HG03064 (cell line): Measurements from ENCODE around the gene ZFTA.

ENCODE experiments used
- ATAC-seq: cut with Tn5 transposase; IDR thresholded peaks from one replicate; pipeline ENCODE4 v1.9.1; 2021; ENCODE audit warnings: low read depth; ENCODE audit not compliant: unreplicated experiment

Gene ZFTA

DNA sequence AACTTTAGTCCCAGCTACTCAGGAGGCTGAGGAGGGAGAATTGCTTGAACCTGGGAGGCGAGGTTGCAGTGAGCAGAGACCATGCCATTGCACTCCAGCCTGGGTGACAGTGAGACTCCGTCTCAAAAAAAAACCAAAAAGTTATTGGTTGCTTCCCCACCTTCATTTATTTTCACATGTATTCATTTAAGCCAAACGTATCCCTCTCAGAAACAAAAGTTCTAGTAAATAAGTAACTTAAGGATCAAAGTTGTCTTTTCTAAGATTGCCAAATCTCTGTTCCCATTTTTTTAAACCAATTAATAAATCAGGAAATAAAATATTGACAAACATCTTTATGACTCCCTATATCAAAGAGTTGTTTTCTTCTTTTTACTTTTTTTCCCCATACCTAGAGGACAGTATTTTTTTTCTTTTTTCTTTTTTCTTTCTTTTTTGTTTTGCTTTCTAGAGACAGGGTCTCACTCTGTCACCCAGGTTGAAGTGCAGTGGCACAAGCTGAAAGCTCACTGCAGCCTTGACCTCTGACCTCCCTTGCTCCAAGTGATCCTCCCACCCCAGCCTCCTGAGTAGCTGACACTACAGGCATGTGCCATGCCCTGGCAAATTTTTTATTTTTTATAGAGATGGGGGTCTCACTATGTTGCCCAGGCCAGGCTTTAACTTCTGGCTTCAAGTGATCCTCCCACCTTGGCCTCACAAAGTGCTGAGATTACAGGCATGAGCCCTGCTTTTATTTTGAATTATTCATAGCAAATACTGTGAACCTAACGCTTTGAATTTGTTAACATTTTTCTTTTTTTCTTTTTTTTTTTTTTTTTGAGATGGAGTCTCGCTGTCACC is 11.4 kb downstream of the ZFTA start:
- no peak for ATAC-seq

DNA sequence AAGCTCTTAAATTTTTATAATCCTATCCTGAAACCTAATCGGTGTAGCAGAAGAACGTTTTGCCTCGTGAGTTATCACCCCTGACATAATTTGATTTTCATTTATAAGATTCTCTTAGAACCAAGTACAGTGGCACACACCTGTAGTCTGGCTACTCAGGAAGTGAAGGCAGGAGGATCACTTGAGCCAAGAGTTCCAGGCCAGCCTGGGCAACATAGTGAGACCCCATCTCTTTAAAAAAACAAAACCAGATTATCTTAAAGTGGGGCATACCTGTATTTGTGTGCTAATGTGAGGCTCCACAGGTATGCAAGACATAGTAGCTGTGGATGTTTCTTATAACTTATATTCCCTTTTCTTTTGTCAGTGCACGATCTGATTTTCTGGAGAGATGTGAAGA is 19.0 kb downstream of the ZFTA start:
- no peak for ATAC-seq

DNA sequence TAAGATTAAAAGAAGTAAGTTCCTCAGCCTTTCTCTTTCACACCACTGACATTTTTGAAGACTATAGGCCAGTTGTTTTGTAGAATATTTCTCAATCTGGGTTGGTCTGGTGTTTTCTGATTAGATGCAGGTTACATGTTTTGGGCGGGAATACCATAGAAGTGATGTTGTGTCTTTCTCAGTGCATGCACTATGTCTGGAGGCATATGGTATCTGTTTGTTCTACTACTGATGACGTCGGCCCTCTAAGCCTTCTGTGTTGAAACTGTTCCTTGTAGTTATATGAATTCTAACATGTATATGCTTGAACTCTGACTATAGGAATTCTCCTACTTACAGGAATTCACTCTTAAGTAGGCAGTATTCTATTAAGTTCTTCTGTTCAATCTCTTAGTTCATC is 21.6 kb downstream of the ZFTA start:
- no peak for ATAC-seq

DNA sequence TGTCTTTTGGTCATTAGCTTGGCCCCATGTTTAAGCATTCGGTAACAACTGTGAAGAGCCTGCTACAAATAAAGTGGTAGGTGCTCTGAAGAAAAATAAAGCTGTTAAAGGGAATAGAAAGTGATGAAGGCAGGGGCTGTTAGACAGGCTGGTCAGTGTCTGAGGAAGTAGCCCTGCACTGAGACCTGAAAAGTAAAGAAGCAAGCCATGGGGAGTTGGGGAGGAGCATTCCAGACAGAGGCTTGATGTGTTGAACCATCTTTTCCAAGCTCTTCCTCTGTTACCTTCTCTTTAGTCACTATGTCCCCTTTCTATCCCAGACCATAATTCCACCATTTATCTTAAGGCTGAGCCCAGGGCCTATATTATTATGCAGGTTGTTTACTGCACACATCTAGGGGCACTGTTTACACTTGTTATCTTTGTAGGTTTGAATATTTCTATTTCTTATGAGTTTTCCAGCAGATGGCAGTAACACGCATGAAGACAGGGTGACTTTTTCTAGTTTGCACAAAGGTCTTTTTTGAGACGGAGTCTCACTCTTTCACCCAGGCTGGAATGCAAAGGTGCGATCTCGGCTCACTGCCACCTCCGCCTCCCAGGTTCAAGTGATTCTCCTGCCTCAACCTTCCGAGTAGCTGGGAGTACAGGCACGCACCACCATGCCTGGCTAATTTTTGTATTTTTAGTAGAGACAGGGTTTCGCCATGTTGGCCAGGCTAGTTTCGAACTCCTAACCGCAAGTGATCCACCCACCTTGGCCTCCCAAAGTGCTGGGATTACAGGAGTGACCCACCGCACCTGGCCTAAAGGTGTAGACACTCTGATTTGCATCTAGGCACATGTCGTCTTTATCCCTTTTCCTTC is 23.0 kb downstream of the ZFTA start:
- no peak for ATAC-seq

- no peak for ATAC-seq
These were observed 29.7 kb downstream of the ZFTA start for GRCh38 chr11:63738720-63739360.

DNA sequence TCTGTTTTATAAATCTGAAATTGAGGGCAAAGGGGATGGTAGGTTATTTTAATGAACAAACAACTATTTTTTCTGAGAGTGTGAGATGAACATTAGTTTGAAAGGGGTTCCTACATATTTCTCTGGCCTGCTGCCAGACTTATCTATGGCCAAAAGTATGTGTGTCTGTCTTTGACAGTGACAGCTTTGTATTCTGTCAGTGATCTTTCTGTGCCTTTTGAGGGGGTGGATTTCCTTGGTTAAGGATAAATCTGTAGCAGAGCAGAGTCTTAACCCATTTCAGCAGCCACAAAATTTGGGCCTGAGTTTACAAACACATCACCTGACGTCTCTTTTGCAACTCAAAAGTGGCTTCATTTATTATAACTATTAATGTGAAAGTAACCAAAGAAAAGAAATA is 30.9 kb downstream of the ZFTA start:
- no peak for ATAC-seq

- ATAC-seq: no peak
These were observed 31.7 kb downstream of the ZFTA start for GRCh38 chr11:63736864-63737263.

- ATAC-seq: no peak
These were observed 39.2 kb downstream of the ZFTA start for GRCh38 chr11:63729326-63729725.

DNA sequence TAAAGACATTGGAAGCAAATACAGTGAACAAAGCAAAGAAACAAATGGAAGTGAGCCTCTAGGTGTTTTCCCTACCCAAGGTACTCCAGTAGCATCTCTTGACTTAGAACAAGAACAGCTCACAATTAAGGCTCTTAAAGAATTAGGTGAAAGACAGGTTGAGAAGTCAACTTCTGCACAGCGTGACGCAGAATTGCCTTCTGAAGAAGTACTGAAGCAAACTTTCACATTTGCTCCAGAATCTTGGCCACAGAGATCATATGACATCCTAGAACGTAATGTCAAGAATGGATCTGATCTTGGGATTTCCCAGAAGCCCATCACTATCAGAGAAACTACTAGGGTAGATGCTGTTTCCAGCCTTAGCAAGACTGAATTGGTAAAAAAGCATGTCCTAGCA is 48.0 kb downstream of the ZFTA start:
- ATAC-seq: no peak

- ATAC-seq: no peak
These were observed 48.6 kb downstream of the ZFTA start for GRCh38 chr11:63719987-63720386.

DNA sequence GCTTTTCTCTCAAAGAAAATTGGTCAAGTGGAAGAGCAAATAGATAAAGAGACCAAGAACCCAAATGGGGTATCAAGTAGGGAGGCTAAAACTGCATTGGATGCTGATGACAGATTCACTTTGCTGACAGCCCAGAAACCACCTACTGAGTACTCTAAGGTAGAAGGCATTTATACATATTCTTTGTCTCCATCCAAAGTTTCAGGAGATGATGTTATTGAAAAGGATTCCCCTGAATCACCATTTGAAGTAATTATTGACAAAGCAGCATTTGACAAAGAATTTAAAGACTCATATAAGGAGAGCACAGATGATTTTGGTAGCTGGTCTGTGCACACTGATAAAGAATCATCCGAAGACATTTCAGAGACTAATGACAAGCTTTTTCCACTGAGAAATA is 49.6 kb downstream of the ZFTA start:
- ATAC-seq: no peak
